NCI-H1417 treated with DMSO at 0.1 percent for 48 hours (cell line): Measurements from ENCODE around the gene RYR3.
A peak's percentile ranks its signal among the peaks of the same experiment; 100 is the strongest.

Experiments
- DNase-seq: peaks from one replicate; lab custom pipeline; 2025; lab: John Stamatoyannopoulos, UW

Gene RYR3

GRCh38 chr15:33716025-33716424 lies 405.3 kb downstream of the RYR3 start:
- no peak for DNase-seq

DNA sequence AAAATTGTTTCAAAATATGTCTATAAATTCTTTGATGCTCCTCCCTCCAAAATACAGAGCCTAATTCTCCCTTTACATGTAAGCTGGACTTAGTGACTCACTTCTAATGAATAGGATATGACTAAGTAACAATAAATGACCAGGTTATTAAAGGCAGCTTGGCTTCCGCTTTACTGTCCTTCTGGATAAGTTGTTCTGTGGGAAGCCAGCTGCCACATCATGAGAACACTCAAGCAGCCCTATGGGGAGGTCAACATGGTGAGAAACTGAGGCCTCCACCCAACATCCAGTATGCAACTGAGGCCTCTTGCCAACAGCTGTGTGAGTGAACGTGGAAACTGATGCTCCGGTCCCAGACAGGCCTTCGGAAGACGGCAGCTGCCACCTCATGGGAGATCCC lies 410.2 kb downstream of the RYR3 start:
- no peak for DNase-seq

- no peak for DNase-seq
Observed at GRCh38 chr15:33722005-33722672, 411.4 kb downstream of the RYR3 start.

- DNase-seq, result no peak
Observed at GRCh38 chr15:33722673-33723015, 411.9 kb downstream of the RYR3 start.

DNA sequence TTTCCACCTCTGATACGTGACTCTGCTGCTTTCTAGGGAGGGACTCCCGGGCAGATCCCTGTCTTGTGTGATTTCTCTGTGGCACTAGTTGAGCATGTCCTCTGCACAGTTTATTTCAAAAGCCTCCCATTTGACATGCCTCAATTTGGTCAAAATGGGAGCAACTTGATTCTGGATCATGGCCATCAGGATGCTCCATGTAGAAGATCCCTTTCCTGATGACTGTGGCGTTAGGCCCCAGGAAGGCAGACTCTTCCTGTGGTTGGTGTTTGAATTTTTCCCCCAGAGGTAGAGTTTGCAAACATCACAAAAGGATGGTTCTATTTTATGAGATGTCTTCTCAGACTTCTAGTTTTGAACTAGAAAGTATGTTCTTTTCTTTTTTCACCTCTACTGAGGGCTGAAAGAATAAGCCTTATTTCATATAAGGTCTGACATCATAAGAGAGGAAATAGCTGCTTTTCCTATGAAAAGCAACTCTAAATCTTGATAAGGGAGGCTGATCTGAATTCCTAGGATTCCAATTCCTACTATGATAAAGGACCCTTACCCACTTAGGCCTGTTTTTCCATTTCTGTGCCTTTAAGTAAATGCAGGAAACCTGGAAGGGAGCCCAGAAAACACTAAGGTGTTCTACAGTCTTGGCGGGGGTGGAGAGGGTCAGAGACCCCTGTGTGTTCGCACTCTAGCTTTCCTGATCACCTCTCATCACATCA lies 413.7 kb downstream of the RYR3 start:
- no peak for DNase-seq

DNA sequence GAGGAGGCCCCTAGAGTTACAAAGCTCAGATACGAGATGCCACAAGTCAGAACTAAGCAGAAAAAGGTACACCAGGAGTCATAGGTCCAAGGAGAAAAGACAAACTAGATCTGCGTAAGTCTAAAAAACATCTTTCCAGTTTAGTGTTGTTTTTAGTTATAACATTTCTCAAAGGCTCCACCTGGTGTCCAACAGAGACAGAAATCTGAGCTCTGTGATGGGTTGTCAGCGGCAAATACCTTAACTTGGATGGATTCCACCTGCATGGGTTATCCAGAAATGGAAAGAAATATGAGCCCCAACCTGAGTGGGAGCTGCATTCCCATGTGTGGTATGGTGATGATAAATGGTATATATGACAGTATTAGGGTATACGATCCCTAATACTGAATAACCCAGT lies 418.9 kb downstream of the RYR3 start:
- DNase-seq, result no peak

- DNase-seq, result no peak
Observed at GRCh38 chr15:33730815-33731214, 420.0 kb downstream of the RYR3 start.

DNA sequence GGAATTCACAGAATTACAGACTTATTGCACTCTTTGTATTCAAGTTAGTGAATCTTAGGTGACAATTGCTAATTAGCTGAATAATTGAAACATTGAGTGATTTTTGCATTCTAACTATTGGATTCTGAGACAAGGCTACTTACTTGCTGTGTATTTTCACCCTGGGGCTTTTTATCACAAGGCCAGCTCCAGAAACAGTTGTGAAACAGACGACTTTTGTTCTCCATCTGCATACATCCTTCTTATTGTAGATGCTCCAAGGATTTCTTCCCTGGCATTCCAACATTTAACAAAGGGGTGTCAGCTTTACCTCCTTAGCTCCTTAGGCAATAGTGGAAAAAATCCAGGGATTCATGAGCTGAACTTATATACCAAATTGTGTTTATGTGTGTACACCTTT lies 424.4 kb downstream of the RYR3 start:
- no peak for DNase-seq

GRCh38 chr15:33735637-33736247 lies 425.0 kb downstream of the RYR3 start:
- peak; percentile 52 for DNase-seq

- DNase-seq, result peak; percentile 2
Observed at GRCh38 chr15:33737687-33738601, 427.2 kb downstream of the RYR3 start.

DNA sequence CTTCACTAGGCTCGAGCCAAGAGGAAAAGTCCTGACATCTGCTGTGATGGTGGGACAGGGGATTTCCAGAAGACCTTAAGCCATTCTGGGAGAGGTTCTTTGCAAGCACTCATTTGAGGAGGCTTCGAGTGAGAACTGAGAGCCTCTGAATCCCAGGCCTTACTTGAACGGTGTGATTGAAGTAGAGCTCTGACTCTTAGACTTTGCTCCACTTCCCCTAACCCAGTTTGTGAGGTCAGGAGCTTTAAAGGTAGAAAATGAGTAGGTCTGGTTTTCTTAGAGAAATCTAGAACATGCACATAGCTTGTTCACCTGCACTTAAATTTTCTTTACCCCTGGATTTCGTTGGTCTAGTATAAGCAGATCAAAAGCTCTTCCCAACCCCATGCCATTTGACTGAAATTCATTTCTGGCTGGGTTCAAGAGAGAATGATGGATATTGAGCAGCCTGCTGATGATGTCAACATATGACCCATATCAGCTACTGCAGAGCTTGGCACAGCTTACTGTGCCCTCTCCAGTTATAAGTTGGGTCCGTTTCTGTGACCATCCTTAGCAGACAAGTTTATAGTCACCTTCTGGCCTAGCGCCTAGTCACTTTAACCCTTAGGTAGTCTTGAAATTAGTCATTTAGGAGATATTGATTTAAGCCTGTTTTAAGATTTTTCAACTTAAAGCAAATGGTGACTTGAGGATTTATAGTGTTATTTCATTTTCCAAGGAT lies 428.3 kb downstream of the RYR3 start:
- no peak for DNase-seq

- DNase-seq, result no peak
Observed at GRCh38 chr15:33742306-33742705, 431.5 kb downstream of the RYR3 start.

GRCh38 chr15:33742800-33743199 lies 432.0 kb downstream of the RYR3 start:
- DNase-seq, result no peak

- no peak for DNase-seq
Observed at GRCh38 chr15:33746203-33746602, 435.4 kb downstream of the RYR3 start.

GRCh38 chr15:33753012-33753411 lies 442.2 kb downstream of the RYR3 start:
- no peak for DNase-seq

GRCh38 chr15:33754242-33754641 lies 443.5 kb downstream of the RYR3 start:
- no peak for DNase-seq

- DNase-seq, result no peak
Observed at GRCh38 chr15:33756961-33757360, 446.2 kb downstream of the RYR3 start.

GRCh38 chr15:33757516-33758232 lies 446.9 kb downstream of the RYR3 start:
- no peak for DNase-seq

GRCh38 chr15:33766389-33766788 lies 455.6 kb downstream of the RYR3 start:
- no peak for DNase-seq

DNA sequence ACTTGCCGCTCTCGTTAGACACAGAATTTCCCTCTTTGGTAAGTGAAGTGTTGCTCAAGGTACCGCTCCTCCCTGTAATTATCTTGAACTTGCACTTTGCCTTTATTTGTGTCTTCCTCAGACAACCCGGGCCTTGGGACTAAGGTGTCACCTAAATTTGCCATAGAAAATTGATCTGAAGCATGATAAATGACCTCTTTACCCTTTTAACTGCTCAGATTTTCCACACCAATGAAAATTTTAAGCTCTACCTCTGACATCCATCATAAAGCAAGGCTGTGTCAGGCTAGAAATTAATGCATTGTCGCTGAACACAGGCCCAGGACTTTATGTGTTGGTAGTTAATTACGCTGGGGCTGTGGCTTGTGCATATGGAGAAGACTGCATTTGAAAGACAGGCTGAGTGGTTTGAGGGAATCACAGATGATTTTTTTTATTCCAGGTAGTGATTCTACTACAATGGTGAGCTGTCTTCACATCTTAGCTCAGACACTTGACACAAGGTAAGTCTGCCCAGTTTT lies 458.0 kb downstream of the RYR3 start:
- DNase-seq, result no peak

GRCh38 chr15:33773969-33774368 lies 463.2 kb downstream of the RYR3 start:
- no peak for DNase-seq
